GM19043 (cell line): ENCODE data around the gene THAP9.
A peak's percentile ranks its signal among the peaks of the same experiment; 100 is the strongest.
"Not testable (repeated sequence)": the region's sequence is repeated elsewhere in the genome, so short reads cannot be mapped to it uniquely, and the experiment has no call there.

Experiments used
- ATAC-seq: cut with Tn5 transposase; IDR thresholded peaks from one replicate; pipeline ENCODE4 v1.9.1; 2021; ENCODE audit warnings: low read depth; ENCODE audit not compliant: unreplicated experiment

THAP9 gene

GRCh38 chr4:82893942-82894341, 6.6 kb upstream of the THAP9 start:
- no peak for ATAC-seq

- ATAC-seq: no peak
These were observed 3.8 kb upstream of the THAP9 start for GRCh38 chr4:82896755-82897154.

- ATAC-seq: no peak
These were observed 2.0 kb upstream of the THAP9 start for GRCh38 chr4:82898322-82899243.

DNA sequence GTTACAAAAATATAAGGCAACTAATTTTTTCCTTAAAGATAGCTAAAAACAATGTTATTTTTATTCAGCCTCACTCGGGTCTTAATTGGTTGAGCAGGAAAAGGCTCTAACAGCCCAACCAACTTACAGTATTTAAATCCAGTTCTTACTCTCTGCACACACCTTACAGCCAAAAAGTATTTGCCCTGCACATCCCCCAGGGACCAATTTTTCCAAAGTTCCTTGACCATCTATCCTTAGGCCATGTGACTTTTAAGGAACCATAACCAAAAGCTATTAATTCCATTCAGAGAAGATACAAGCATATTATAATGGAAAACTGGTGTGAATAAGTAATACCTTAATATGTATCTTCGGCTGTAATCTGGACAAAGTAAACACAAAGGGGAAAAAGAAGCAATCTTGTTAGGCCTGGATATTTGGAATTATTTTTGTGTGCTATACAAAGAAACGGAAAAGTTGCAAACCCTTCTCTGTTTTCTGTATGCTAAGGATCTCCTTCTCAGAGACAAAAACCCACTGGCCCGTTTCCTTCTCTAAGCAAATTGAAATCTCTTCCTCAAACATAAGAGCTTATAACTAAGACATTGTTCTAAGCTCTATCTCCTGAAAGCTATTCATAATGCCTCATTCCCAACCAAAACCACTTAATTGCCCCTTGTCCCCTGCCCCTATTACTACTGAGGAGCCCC, 1.0 kb upstream of the THAP9 start:
- no peak for ATAC-seq

DNA sequence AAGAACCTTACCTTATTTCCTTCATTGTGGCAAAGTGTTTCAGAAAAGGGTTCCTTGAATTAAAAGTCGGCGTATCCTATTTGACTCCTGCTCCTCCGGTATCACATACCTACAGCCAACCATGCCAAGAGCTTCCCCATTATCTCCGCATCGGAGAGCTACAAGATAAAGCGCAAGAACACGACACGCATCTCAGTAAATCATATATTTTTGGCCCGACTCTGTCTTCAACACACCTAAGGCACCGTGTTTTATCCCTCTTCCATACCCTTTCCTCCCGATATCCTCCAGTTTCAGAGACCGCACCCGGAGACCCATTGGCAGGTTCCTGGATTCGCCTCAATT, 497 bp upstream of the THAP9 start:
- ATAC-seq: peak; percentile 4

GRCh38 chr4:82901183-82901718, 716 bp downstream of the THAP9 start:
- no peak for ATAC-seq

- no peak for ATAC-seq
These were observed 3.2 kb downstream of the THAP9 start for GRCh38 chr4:82903737-82904136.

- ATAC-seq: peak; percentile 50
These were observed 4.7 kb downstream of the THAP9 start for GRCh38 chr4:82905205-82905604.

- peak; percentile 45 for ATAC-seq
These were observed 5.9 kb downstream of the THAP9 start for GRCh38 chr4:82906469-82906868.

DNA sequence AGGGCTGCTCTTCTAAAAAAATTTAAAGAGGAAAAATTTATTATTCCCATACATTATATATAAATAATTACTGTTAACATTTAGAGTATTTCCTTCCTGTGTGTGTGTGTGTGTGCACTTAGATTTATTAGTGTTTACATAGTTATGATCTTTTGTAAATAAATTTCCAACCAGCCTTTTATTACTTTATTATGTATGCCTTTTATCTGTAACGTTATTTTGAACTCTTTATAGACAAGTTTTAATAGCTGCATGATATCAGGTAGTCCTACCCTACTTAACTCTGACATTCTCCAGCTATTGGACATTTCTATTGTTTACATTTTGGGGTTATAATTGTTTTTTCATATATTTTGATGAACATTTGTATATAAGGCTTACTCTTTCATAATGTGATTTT, 8.8 kb downstream of the THAP9 start:
- ATAC-seq: no peak

GRCh38 chr4:82913305-82913704, 12.8 kb downstream of the THAP9 start:
- no peak for ATAC-seq

DNA sequence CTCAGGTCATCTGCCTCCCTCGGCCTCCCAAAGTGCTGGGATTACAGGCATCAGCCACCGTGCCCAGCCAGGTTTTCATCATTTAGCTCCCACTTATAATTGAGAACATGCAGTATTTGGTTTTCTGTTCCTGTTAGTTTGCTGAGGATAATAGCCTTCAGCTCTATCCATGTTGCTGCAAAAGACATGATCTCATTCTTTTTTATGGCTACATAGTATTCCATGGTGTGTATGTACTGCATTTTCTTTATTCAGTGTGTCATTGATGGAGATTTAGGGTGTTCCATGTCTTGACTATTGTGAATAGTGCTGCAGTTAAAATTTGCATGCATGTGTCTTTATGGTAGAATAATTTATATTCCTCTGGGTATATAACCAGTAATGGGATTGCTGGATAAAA, 13.4 kb downstream of the THAP9 start:
- not testable (repeated sequence) for ATAC-seq

- ATAC-seq: no peak
These were observed 17.6 kb downstream of the THAP9 start for GRCh38 chr4:82918091-82918490.

DNA sequence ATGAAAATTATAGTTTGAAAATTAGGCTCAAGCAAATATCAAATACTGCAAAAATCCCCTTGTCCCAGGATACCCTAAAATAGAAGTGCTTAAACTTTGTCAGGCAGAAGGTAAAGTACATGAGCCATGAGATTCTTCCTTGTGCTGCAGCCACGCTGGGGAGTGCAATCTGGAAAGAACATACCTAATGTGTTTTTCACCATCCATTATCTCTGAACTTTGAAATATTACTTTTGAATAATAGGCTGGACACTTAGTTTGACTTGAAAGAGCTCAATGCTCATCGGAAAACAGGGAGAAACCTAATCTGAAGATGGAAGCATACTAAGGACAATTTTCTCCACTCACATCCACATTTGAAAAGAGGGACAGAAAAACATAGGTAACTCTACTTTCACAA, 18.9 kb downstream of the THAP9 start:
- no peak for ATAC-seq

DNA sequence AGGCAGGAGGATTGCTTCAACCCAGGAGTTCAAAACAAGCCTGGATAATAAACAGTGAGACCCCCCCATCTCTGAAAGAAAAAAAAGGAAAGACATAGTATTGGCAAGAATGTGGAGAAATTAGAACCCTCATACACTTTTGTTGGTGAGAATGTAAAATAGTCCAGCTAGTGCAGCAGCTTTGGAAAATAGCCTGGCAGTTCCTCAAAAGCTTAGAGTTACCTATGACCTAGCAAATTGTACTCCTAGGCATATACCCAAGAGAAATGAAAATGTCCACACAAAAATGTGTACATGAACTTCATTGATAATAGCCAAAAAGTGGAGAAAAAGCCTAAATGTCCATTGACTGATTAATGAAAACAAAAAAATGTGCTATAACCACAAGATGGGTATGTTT, 21.3 kb downstream of the THAP9 start:
- ATAC-seq: no peak

- ATAC-seq: no peak
These were observed 30.6 kb downstream of the THAP9 start for GRCh38 chr4:82930848-82931755.

GRCh38 chr4:82934441-82934840, 33.9 kb downstream of the THAP9 start:
- no peak for ATAC-seq

DNA sequence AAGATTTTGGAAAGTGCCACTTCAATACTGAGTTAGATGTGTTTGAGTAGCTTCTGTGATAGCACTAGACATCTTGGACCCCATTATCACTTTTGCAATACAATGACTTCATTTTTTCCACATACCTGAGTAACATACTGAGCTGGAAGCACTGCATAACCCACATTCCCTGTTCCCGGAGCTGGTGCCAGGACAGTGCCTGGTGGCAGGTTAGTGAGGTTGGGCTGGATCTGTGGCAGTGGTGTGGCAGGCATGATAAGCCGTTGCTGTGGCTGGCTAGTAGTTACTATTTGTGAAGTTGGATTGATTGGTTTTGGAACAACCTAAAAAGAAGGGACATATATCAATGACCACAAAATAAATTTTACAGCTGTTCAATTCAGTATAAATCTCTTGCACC, 38.9 kb downstream of the THAP9 start:
- no peak for ATAC-seq

GRCh38 chr4:82947498-82947897, 47.0 kb downstream of the THAP9 start:
- ATAC-seq: no peak

DNA sequence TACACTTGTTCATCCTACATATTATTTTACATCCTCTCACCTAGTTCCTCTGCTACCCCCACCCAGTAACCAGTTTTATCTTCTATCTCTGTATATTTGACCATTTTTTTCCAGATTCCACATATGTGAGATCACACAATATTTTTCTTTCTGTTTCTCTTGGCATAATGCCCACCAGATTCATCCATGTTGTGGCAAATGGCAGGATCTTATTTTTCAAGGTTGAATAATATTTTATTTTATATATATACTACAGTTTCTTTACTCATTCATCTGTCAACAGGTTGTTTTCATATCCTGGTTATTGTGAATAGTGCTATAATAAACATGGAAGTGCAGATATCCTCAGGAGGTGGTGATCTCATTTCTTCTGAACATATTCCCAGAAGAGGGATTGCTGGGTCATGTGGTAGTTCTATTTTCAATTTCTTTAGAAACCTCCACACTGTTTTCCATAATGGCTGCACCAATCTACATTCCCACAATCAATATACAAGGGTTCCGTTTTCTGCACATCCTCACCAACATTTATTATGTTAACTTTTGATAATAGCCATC, 48.2 kb downstream of the THAP9 start:
- ATAC-seq: no peak
